ENCODE measurements around the gene G2E3. TPM values are rescaled to one million over a fixed set of nuclear protein-coding genes. Genes with fewer than 3 reads are reported as not detected.
A peak's percentile ranks its signal among the peaks of the same experiment; 100 is the strongest.

G2E3 gene
- total and polyA plus RNA-seq, 2 of the 13 experiments (the other 11 are each of a cell fraction or from before 2014, with no cell fraction given) = 22.8 to 63.0 TPM

GRCh38 chr14:30624132-30624423 lies 65.1 kb downstream of the G2E3 start:
- no peaks in the 10 kb centered on the region for H3K9me3 ChIP-seq (ENCODE audit: low read length)
- WGBS (ENCODE audit: low lambda C conversion rate) = 94% methylated on average over 5 of the region's 5 CpGs

More at GRCh38 chr14:30624132-30624423, 65.1 kb downstream of the G2E3 start:
- Histone ChIP-seq H3K27me3 (ENCODE audit: control insufficient read depth in 1 of 2, insufficient read depth in 2 of 2, low read length in 2 of 2) (peaks cover 0 to 4% of the 10 kb centered on the region in 2 experiments; a peak in 2 of 5 replicates), H3K79me2 (ENCODE audit: insufficient read depth, low read length) (peaks cover 71% of the 10 kb centered on the region), H3K4me3 (replicated peaks in 1 of 3; ENCODE audit: insufficient read depth in 1 of 3, low read depth in 2 of 3, low read length in 3 of 3) (peak overlapping the region; percentile 92 to 96 (median 94); a peak in 5 of 6 replicates), H3K27ac (ENCODE audit: extremely low read length, insufficient read depth, low read length) (no peak overlapping the region), H4K20me1 (ENCODE audit: insufficient read depth, low read length) (peaks cover 43% of the 10 kb centered on the region), H3K36me3 (replicated peaks in 1 of 2; ENCODE audit: control insufficient read depth in 1 of 2, insufficient read depth in 2 of 2, low read length in 2 of 2) (peaks cover 1 to 9% of the 10 kb centered on the region in 2 experiments; a peak in 3 of 5 replicates), H3K9ac (ENCODE audit: insufficient read depth, low read depth, low read length) (peak overlapping the region; percentile 97), H2AFZ (ENCODE audit: low read length) (no peak overlapping the region), H3K4me2 (ENCODE audit: low read depth, low read length) (peak overlapping the region; percentile 92), H3K4me1 (ENCODE audit: insufficient read depth, low read length) (peaks cover 61% of the 10 kb centered on the region)
- DNase-seq (ENCODE audit: low spot score) = no peak
- intact Hi-C loops (cut with micrococcal nuclease; ENCODE audit: unreplicated experiment) = loop anchor here (5.0 kb wide), 2 partner anchors 68 to 1578 kb away; partner anchors contain the start of genes RNU6-7 and RNU6-8
- BruUV-seq (replicated peaks) = no TSS peak
- CTCF ChIA-PET (ENCODE audit: low intra/inter-chr PET ratio, low total read pairs) = no interaction called here
- TF ChIP-seq ZBTB40 (IDR thresholded peaks at IDR 0.05) = no peak; the same call in 1 of the 2 replicates
- TF ChIP-seq ZBTB40 (CRISPR knock-in tag; IDR thresholded peaks at IDR 0.05) = peak; percentile 78; the same call in 1 of the 2 replicates
- TF ChIP-seq RBFOX2 (IDR thresholded peaks at IDR 0.05; ENCODE audit: low read depth, low read length) = peak; percentile 57
- TF ChIP-seq, protein P1, sequence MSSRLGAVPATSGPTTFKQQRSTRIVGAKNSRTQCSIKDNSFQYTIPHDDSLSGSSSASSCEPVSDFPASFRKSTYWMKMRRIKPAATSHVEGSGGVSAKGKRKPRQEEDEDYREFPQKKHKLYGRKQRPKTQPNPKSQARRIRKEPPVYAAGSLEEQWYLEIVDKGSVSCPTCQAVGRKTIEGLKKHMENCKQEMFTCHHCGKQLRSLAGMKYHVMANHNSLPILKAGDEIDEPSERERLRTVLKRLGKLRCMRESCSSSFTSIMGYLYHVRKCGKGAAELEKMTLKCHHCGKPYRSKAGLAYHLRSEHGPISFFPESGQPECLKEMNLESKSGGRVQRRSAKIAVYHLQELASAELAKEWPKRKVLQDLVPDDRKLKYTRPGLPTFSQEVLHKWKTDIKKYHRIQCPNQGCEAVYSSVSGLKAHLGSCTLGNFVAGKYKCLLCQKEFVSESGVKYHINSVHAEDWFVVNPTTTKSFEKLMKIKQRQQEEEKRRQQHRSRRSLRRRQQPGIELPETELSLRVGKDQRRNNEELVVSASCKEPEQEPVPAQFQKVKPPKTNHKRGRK (CRISPR knock-in tag; IDR thresholded peaks at IDR 0.05) = 0 out of 2 replicates have a peak, but pooled peaks have one; percentile 64
- TF ChIP-seq ZNF724P (CRISPR knock-in tag; IDR thresholded peaks at IDR 0.05; ENCODE audit: borderline replicate concordance) = no peak
- ATAC-seq = no peak
- in situ Hi-C loops (cut with HindIII; ENCODE audit: extremely low pct_ligation_motif_present, low pct_unique_long_range_greater_than_20kb) = no loop called here
- POLR2A ChIA-PET = no interaction called here
- no peak for FAIRE-seq
